B cell (primary cell): ENCODE measurements around the gene PSMC6. TPM values are rescaled to one million over a fixed set of nuclear protein-coding genes. Genes with fewer than 3 reads are reported as not detected.

Experiments used
- ATAC-seq: fragments of 200-7000 bp; cut with Tn5 transposase; one replicate; pipeline ENCODE4 v1.10.0; 2021; ENCODE audit warnings: low read depth, mild to moderate bottlenecking, moderate number of reproducible peaks, moderate library complexity
- CTCF ChIA-PET: fragments of 350-600 bp; sonication (Branson Sonifier 250); formaldehyde crosslinking; loops from one replicate; lab custom pipeline; 2021; ENCODE audit warnings: antibody characterized with exemption, inconsistent platforms; lab: Charles Lee
- POLR2A ChIA-PET: fragments of 350-600 bp; sonication (Branson Sonifier 250); formaldehyde crosslinking; loops from one replicate; lab custom pipeline; 2021; ENCODE audit warnings: antibody characterized with exemption; lab: Charles Lee
- DNase-seq: peaks from one replicate; pipeline ENCODE4 v3.0.0; 2013
- H2AFZ ChIP-seq: 2 replicates; pipeline ENCODE4 v1.6.1; 2012; ENCODE audit warnings: mild to moderate bottlenecking, low read depth, low read length; ENCODE audit not compliant: insufficient read depth, poor library complexity, severe bottlenecking
- H3K27ac ChIP-seq, 2 donors: 1 replicate in 1 of 2; 2 replicates in 1 of 2; pipeline ENCODE4 v1.5.1; 2012 to 2013; ENCODE audit warnings: low read length in 2 of 2, mild to moderate bottlenecking in 2 of 2, moderate library complexity in 1 of 2
- H3K27me3 ChIP-seq, 4 experiments: fragments of 200-600 bp in 1 of 4; sonication (generic) in 1 of 4; replicated peaks in 1 of 4; 1 replicate in 2 of 4; 2 replicates in 2 of 4; pipeline versions ENCODE4 v1.6.1 to v1.7.0; 2013 to 2016; ENCODE audit warnings: low read length in 3 of 4, mild to moderate bottlenecking in 2 of 4, mixed read lengths in 1 of 4, moderate library complexity in 1 of 4; ENCODE audit not compliant: insufficient read depth in 4 of 4, control insufficient read depth in 3 of 4; ENCODE audit errors: control extremely low read depth in 1 of 4
- H3K36me3 ChIP-seq, 2 experiments: replicated peaks in 1 of 2; 1 replicate in 1 of 2; 2 replicates in 1 of 2; pipeline versions ENCODE4 v1.6.1 to v1.7.1; 2013; ENCODE audit warnings: low read length in 1 of 2; ENCODE audit not compliant: insufficient read depth in 2 of 2, control insufficient read depth in 1 of 2; ENCODE audit errors: control extremely low read depth in 1 of 2, extremely low read depth in 1 of 2
- H3K4me1 ChIP-seq, 2 donors: fragments of 200-600 bp in 1 of 2; sonication (generic) in 1 of 2; 1 replicate in 1 of 2; 2 replicates in 1 of 2; pipeline versions ENCODE4 v1.5.1 to v1.6.1; 2013 to 2017; ENCODE audit warnings: low read length in 2 of 2; ENCODE audit not compliant: control insufficient read depth in 2 of 2, insufficient read depth in 2 of 2
- H3K4me2 ChIP-seq: replicated peaks from 2 replicates; pipeline ENCODE3; 2012; ENCODE audit warnings: mild to moderate bottlenecking, low read depth, low read length; ENCODE audit not compliant: poor library complexity, severe bottlenecking
- H3K4me3 ChIP-seq, 5 experiments: fragments of 200-600 bp in 1 of 5; sonication (generic) in 1 of 5; 1 replicate in 3 of 5; 2 replicates in 2 of 5; pipeline versions ENCODE4 v1.5.1 to v1.7.0; 2011 to 2016; ENCODE audit warnings: low read length in 4 of 5, mild to moderate bottlenecking in 4 of 5, low read depth in 2 of 5, control low read depth in 1 of 5, moderate library complexity in 1 of 5; ENCODE audit not compliant: insufficient read depth in 1 of 5; ENCODE audit errors: control extremely low read depth in 1 of 5, extremely low read depth in 1 of 5
- H3K79me2 ChIP-seq: fragments of 200-600 bp; sonication (generic); one replicate; pipeline ENCODE4 v1.6.0; 2016; ENCODE audit warnings: low read length; ENCODE audit not compliant: control insufficient read depth, insufficient read depth
- H3K9ac ChIP-seq: fragments of 200-600 bp; sonication (generic); 2 replicates; pipeline ENCODE4 v1.6.1; 2017; ENCODE audit warnings: mild to moderate bottlenecking, low read length, moderate library complexity
- H3K9me3 ChIP-seq, 3 donors: one replicate each; pipeline versions ENCODE4 v1.6.1 to v1.7.1; 2013; ENCODE audit warnings: low read length in 2 of 3; ENCODE audit not compliant: control insufficient read depth in 2 of 3, insufficient read depth in 1 of 3; ENCODE audit errors: control extremely low read depth in 1 of 3
- H4K20me1 ChIP-seq: 2 replicates; pipeline ENCODE4 v1.6.0; 2012; ENCODE audit warnings: mild to moderate bottlenecking, low read length; ENCODE audit not compliant: insufficient read depth, control insufficient read depth, poor library complexity, severe bottlenecking
- H3K27ac Mint-ChIP-seq: one replicate; pipeline ENCODE4 v1.8.0; 2021; ENCODE audit warnings: mixed read lengths
- H3K27me3 Mint-ChIP-seq: one replicate; pipeline ENCODE4 v1.8.0; 2021; ENCODE audit warnings: mixed read lengths
- H3K4me1 Mint-ChIP-seq: one replicate; pipeline ENCODE4 v1.8.0; 2021; ENCODE audit warnings: mixed read lengths
- H3K4me3 Mint-ChIP-seq: one replicate; pipeline ENCODE4 v1.8.0; 2021; ENCODE audit warnings: mixed read lengths
- H3K9me3 Mint-ChIP-seq: one replicate; pipeline ENCODE4 v1.8.0; 2022; ENCODE audit warnings: mixed read lengths; ENCODE audit not compliant: insufficient read depth
- EZH2 ChIP-seq: IDR thresholded peaks from 2 replicates; pipeline ENCODE4 v1.6.1; 2012; ENCODE audit warnings: borderline replicate concordance, low read depth, mild to moderate bottlenecking, moderate library complexity, low read length; ENCODE audit not compliant: insufficient read depth, poor library complexity, severe bottlenecking
- WGBS: methylation state at CpG from one replicate; pipeline ENCODE4 v1.1.5; 2013; ENCODE audit warnings: missing lambda C conversion rate; ENCODE audit not compliant: insufficient coverage; 5-methylcytosine and 5-hydroxymethylcytosine counted together
- intact Hi-C: fragments of 100-400 bp; cut with micrococcal nuclease; formaldehyde crosslinking; loops from one replicate; pipeline ENCODE4 v1.10.0; 2022
- polyA plus RNA-seq: library from polyadenylated mRNA; depleted of rRNA; stranded (reverse); fragments of >200 nt; gene quantifications from 2 replicates; pipeline ENCODE4 v1.2.3, GENCODE V29; 2012
- total RNA-seq, 2 donors: library from RNA; stranded (reverse); fragments of 120-200 nt in 1 of 2; gene quantifications; 1 replicate in 1 of 2; 2 replicates in 1 of 2; pipeline versions ENCODE4 v1.2.3 to v1.2.4, GENCODE V29; 2013 to 2022
- TF ChIP-seq, protein P1 (sequence below): fragments of 200-600 bp; IDR thresholded peaks from one replicate; pipeline ENCODE4 v1.8.0; 2022; ENCODE audit warnings: antibody characterized with exemption, mild to moderate bottlenecking

PSMC6 gene
- total and polyA plus RNA-seq, 2 donors (not counting 1 experiment from before 2014, with no cell fraction given) = 35.6 to 75.3 TPM

DNA sequence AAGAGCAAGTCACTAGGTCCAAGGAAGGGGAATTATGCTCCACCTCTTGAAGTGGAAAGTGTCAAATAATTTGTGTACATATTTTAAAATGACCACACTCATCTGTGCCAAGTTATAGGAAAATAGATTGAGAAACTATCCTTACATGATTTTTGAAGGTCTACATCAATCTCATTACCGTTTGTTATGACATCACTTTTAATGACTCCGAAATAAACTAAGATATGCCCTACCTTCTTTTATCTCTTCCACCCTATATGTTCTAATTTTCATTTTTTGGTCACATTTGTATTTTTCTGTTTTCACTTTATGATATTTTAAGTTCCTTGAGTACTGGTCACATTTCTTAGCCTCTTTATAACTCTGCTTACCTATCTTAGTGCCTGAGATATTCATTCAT, 3.3 kb upstream of the PSMC6 start:
- intact Hi-C loops = loop anchor here (10.0 kb wide), 2 partner anchors 859 to 1691 kb away; partner anchors contain the start of gene CDKN3
- H4K20me1 ChIP-seq = peaks cover 12% of the 10 kb centered on the region
- peaks cover 31% of the 10 kb centered on the region for H3K79me2 ChIP-seq
- ATAC-seq = no peak
- no peak overlapping the region for H3K4me3 ChIP-seq
- H3K4me3 Mint-ChIP-seq = no peak overlapping the region
- H3K36me3 ChIP-seq = no peaks in the 10 kb centered on the region
- ChIA-PET POLR2A (no interaction called here), CTCF (no interaction called here)
- no peaks in the 10 kb centered on the region for H3K27me3 Mint-ChIP-seq
- TF ChIP-seq, protein P1, sequence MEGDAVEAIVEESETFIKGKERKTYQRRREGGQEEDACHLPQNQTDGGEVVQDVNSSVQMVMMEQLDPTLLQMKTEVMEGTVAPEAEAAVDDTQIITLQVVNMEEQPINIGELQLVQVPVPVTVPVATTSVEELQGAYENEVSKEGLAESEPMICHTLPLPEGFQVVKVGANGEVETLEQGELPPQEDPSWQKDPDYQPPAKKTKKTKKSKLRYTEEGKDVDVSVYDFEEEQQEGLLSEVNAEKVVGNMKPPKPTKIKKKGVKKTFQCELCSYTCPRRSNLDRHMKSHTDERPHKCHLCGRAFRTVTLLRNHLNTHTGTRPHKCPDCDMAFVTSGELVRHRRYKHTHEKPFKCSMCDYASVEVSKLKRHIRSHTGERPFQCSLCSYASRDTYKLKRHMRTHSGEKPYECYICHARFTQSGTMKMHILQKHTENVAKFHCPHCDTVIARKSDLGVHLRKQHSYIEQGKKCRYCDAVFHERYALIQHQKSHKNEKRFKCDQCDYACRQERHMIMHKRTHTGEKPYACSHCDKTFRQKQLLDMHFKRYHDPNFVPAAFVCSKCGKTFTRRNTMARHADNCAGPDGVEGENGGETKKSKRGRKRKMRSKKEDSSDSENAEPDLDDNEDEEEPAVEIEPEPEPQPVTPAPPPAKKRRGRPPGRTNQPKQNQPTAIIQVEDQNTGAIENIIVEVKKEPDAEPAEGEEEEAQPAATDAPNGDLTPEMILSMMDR = no peak
- no peak for TF ChIP-seq EZH2
- no peaks in the 10 kb centered on the region for H3K27me3 ChIP-seq
- H3K27ac ChIP-seq = no peak overlapping the region
- H3K9ac ChIP-seq = no peak overlapping the region
- H3K9me3 Mint-ChIP-seq = no peaks in the 10 kb centered on the region
- peaks cover 21% of the 10 kb centered on the region for H3K4me1 Mint-ChIP-seq
- H3K4me1 ChIP-seq = peaks cover 16% of the 10 kb centered on the region in 2 donors
- no peak for DNase-seq
- H3K4me2 ChIP-seq = no peak overlapping the region
- peaks cover 0 to 3% (median 0%) of the 10 kb centered on the region in 3 donors for H3K9me3 ChIP-seq
- no CpG with 5 or more reads among the region's 2 CpGs for WGBS
- H3K27ac Mint-ChIP-seq = no peak overlapping the region
- H2AFZ ChIP-seq = no peak overlapping the region

DNA sequence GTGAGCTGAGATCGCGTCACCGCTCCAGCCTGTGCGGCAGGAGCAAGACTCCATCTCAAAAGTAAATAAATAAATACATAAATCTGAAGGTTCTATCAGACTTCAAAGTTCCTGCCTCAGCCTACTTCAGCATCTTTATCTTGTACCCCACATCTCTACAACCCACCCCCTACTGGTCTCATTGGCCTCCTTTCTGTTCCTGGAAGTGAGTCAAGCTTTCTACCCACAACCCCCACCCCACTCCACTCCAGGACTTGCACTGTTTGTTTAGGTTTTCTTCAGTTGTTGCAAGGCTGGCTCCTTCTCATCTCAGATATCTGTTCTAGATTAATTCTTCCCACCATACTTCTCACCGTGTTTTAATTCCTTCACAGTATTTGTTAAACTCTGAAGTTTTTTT, 714 bp upstream of the PSMC6 start:
- intact Hi-C loops = loop anchor here (10.0 kb wide), 2 partner anchors 861 to 1689 kb away; partner anchors contain the start of gene CDKN3
- ChIA-PET CTCF (no interaction called here), POLR2A (interaction anchor here (1.2 kb wide), 1 partner anchor 23 kb away, joined by 3 read pairs; the partner anchor contains the start of gene STYX)
- peaks cover 0 to 16% of the 10 kb centered on the region in 2 experiments for H3K36me3 ChIP-seq
- peaks cover 12% of the 10 kb centered on the region for H4K20me1 ChIP-seq
- H3K9me3 ChIP-seq = peaks cover 0 to 3% (median 0%) of the 10 kb centered on the region in 3 donors
- peak overlapping the region; percentile 98 for H3K27ac Mint-ChIP-seq
- H3K4me1 ChIP-seq = peaks cover 16% of the 10 kb centered on the region in 2 donors
- WGBS = no CpG with 5 or more reads among the region's 5 CpGs
- H3K4me3 Mint-ChIP-seq = peak overlapping the region; percentile 98
- H3K27me3 ChIP-seq = no peaks in the 10 kb centered on the region
- no peaks in the 10 kb centered on the region for H3K9me3 Mint-ChIP-seq
- peak overlapping the region; percentile 67 to 90 for H3K27ac ChIP-seq
- peaks cover 24% of the 10 kb centered on the region for H3K4me1 Mint-ChIP-seq
- peak overlapping the region; percentile 87 for H3K4me2 ChIP-seq
- TF ChIP-seq, protein P1 = no peak
- no peak for TF ChIP-seq EZH2
- peak; percentile 32 for DNase-seq
- H3K79me2 ChIP-seq = peaks cover 55% of the 10 kb centered on the region
- H3K4me3 ChIP-seq = peak overlapping the region; percentile 83 to 94 (median 88)
- peak overlapping the region; percentile 93 for H2AFZ ChIP-seq
- no peak for ATAC-seq
- H3K9ac ChIP-seq = peak overlapping the region; percentile 95
- H3K27me3 Mint-ChIP-seq = no peaks in the 10 kb centered on the region
